Endometrial microvascular endothelial cells (primary cell): ENCODE results near the gene TAP1. TPM values are rescaled to one million over a fixed set of nuclear protein-coding genes. Genes with fewer than 3 reads are reported as not detected.

Experiments
- in situ Hi-C: cut with HindIII; loops from 2 replicates; pipeline ENCODE4 v1.10.0; 2017; ENCODE audit warnings: low sequenced_read_pairs, low pct_unique_long_range_greater_than_20kb; ENCODE audit errors: inconsistent ontology term
- total RNA-seq: library from RNA; depleted of rRNA; stranded (reverse); fragments of >200 nt; gene quantifications from one replicate; pipeline ENCODE4 v1.2.3, GENCODE V29; 2015; ENCODE audit errors: inconsistent ontology term

The TAP1 gene
- total RNA-seq, 1 donor from 2014 or later: 106 TPM

DNA sequence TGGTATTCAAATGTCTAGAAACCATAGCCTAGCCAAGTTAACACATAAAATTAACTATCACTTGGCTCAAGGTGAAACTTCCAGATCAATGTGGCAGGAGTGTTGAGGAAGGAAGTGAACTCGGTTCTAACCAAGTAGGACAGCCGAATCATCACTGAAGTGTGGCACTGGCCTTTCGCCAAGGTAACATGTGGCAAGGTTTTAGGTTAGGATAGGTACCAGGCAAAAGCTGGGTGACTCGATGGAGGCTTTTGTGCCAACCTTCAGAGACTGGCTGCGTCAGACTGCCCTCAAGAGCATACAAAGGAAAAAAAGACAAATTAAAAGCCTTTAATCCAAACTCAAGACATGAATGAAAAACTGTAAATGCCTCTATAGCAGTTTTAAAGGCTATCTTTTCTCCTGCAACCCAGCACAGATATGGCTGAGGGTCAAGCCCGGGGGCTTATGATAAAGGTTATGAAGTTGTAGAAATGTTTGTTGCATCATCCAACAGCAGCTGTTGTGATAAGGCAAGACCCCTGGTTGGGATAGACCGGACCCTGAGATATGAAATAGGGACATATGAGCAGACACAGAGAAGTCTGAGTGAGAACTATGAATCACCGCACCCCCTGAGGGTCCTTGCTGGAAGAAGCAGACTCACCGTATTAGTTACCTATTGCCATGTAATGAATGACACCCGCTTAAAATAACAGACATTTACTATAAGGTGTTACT is 12.4 kb upstream of the TAP1 start:
- in situ Hi-C loops: no loop called here

DNA sequence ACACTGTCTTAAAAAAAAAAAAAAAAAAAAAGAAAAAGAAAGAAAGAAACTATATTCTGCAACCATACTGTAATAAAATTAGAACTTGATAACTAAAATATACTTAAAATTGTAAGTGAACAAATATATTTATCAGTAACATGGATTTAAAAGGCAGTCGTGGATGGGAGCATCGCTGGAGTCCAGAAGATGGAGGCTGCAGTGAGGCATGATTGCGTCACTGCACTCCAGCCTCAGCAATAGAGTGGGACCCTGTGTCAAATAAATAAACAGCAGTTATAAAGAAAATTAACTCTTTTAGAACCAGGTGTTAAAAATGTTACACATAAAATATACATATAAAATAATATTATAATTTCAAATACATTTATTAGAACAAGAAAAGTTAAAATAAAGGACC is 9.2 kb upstream of the TAP1 start:
- in situ Hi-C loops: no loop called here

DNA sequence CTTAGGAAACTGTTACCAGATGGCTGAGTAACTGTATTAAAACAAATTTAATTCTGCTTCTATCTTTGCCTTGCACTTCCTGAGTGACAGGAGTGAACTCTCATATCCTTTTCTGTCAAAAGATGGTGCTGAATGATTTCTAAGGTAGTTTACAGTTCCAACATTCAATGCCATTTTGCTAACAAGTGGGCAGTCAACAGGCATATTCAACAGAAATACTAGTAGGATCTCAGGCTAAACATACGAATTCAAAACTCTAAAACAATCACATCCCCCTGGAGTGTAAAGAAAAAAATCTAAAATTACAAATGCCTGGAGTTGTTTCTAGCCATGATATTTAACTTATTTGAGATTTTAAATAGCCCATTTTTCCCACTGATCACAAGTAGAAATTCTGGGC is 7.2 kb upstream of the TAP1 start:
- in situ Hi-C loops: no loop called here

DNA sequence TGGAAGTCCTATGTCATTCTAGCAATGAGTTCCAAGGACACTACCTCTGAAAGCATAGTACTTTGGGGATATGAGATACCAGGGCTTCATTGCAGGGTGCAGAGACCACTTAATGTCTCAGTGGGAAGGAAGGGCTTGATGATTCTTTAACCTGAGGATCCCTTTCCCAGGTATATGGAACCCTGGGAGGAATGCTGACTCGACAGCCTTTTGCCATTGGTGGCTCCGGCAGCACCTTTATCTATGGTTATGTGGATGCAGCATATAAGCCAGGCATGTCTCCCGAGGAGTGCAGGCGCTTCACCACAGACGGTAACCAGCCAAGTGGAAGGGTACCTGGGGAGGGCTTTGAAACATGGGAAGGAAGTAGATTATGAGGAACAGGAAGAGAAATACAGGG is 4.7 kb upstream of the TAP1 start:
- in situ Hi-C loops: no loop called here

DNA sequence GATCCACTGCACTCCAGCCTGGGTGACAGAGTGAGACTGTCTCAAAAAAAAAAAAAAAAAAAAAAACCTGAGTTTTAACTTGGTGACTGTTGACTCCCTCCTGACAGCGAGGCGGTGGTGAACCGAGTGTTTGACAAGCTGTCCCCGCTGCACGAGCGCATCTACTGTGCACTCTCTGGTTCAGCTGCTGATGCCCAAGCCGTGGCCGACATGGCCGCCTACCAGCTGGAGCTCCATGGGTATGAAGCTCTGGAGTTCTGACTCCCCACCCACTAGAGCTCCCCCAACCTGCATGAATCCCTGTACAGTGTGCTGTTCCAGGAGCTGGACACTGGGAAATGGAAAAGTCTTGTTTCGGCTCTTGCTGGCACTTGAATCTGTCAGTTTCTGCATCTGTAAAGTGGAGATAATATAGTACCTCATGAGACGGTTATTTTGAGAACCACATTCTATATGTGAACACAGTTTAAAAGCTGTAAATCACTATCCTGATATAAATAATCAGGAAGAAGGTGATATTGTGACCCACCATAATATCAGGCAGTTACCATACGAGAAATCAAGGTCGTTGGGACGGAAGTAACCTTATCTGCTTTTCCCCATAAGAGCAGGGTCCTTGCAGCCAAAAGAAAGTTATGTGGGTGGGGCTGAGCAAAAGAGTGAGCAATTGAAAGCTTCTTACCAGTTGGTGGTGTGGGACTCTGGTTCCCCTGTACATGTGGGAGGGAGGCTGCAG is 3.8 kb upstream of the TAP1 start:
- in situ Hi-C loops: no loop called here

DNA sequence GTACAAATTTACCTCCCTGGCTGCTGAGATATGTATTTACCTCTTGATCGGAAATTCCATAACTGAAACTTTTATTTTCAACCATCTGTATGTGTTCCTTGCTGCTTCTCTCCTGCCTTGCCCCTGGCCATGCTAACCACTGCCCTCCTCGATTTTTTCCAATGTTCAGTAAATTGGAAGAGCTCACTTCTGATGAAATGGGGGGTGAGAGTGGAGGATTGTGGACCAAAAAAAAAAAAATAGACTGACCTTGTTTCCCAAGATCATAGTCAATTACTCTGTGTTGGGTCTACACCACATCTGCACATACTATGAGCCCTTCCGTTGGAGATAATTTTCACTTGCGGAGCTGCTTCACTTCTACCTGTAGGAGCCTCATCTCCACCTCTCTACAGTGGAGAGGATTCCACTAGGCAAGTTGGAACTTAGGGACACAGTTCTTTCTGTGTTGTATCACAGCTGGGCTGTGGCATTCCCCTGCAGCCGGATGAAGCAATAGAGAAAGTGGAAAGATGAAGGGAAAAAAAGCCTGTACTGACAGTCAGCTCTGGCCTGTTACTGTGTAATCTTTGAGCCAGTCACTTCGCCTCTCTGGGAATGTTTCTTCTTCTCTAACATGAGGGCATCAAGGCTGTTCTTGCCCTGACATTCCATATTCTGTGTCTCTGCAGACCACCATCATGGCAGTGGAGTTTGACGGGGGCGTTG is 2.1 kb upstream of the TAP1 start:
- in situ Hi-C loops: no loop called here

DNA sequence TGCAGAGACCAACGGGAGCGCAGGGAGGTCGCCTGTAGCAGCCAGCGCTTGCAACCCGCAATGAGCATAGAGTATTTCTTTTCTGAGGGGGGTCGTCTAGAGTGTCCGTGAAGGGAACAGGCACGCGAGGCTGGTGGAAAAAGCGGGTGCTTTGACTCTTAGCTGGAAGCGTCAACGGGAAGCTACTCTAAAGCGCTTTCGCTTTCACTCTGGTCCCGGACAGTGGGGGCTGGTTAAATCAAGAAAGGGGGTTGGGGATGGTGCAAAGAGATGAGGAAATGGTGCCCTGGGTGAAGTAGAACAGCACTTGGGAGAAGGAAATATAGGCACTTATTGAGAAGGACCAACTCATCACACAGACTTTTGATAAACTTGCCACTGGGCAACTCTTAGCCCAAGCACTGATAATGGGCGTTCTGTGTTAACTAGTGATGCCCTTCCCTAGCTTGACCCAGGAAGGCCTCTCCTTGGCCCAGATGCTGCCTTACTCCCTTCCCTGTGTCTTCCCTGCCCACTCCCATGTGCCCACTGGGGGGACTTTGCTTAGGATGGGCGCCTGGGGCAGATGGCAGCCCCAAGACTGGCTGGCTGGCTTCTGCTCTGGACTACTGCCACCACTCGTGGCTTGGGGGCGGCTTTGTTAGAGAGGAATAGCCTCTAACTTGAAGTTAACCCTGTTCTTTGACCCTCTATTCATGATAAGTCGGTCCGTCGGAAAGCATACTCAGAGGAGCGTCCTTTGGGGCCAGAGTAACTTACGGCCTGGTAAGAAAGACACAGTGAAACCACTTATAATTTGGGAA is 1.1 kb upstream of the TAP1 start:
- in situ Hi-C loops: no loop called here

DNA sequence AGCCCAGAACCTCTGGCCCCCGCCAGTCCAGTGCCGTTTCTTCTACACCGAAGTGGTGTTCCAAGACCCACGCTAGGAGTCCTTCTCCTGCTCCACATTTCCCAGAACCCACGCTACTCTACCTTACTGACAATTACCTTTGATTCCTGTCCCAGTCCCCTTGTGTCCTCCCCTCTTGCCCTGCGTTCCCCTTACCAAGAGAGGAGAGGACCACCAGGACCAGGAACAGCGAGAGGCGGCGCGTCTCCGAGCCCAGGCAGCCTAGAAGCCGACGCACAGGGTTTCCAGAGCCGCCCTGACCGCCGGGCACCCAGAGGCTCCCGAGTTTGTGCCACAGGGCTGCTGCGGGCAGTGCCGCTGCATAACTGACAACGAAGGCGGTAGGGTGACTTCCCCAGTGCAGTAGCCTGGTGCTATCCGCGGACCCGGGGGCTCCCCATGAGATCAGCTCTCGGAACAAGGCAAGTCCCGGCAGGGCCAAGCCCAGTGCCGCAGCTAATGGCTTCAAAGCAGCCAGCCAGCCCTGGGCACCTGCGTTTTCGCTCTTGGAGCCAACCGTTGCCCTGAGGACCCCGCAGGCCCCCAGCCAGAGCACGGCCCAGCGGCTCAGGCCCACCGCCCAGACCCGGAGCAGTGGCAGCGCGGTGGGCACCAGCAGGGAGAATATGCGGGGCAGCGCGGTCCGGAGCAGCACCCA is 512 bp downstream of the TAP1 start:
- in situ Hi-C loops: no loop called here

DNA sequence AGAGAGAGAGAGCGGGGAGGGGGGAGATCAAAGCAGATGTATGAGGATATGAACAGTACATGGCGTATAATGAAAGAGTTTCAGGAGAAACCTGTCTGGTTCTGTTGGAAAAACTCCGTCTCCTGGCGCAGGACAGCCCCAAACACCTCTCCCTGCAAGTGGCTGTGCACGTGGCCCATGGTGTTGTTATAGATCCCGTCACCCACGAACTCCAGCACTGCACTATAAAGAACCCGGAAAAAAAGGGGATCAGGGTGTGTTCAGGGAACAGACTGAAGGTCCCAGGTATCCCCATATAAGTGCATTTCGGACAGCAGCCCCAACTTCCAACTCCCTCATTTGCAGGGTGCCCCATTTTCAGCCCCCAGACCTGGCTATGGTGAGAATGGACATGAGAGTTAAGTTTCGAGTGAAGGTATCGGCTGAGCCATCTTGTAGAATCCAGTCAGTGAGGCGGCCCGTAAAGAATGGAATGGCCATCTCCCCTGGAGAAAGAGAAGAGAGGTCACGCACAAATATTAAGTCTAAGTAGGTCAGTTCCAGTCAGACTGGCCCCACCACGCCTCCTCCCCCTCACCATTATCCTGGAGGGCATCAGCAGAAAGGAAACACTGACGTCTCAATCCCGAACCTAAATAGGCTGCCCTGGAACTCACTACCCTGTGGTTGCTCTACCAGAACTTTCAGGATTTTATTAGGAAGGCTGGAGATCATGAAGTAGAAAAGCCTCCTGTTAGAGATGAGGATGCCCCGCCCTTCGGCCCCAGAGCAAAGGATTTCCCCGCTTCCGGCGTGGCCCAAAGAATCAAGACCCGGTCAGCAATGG is 1.3 kb downstream of the TAP1 start:
- in situ Hi-C loops: no loop called here

DNA sequence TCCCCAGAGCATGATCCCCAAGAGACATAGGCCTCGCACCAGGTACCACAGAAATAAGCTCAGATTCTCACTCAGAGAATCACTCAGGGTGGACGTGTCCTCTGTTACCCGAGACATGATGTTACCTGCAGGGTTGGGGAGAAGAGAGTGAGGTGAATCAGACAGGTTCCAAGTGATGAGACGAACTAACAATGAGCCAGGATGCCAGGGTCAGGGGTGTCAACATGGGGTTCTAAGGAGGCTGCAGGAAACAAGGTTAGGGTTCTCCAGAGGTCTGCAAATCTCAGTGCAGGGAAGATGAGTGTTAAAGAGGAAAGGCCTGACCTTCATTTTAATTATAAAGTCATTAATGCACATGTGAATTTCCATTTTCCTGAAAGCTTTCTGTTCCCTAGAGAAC is 2.5 kb downstream of the TAP1 start:
- in situ Hi-C loops: no loop called here

DNA sequence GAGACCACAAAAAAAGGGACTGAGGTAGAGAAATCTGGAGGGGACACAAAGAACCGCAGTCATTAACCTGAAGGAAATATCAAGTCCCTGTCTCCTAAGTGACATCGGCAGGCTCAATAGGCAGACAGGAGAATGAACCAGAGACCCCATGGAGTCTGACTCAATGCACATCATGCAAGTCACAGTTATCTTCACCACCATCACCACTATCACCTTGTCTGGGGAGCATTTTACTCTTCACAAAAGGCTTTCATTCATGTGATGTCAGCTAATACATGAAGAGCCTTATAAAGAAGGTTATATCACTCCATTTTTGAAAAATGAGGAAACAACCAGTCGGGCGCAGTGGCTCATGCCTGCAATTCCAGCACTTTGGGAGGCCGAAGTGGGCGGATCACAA is 4.4 kb downstream of the TAP1 start:
- in situ Hi-C loops: loop anchor here (25.0 kb wide), 1 partner anchor 138 kb away; no protein-coding TSS in a partner anchor

DNA sequence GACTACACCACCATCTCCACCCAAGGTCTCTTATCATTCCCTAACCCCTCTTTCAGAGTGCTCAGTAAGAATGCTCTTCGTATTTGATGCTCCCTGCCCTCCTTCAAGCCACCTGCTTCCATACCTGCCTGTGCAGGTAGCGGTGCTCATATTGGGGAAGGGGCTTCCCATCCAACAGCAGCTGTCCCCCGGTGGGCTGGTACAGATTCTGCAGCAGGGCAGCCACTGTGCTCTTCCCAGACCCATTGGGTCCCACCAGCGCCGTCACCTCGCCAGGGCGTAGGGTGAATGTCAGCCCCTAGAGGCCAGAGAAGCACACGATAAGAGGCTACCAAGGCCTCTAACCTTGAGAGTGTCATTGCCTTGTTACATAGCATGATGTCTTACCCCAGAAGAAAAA is 5.7 kb downstream of the TAP1 start:
- in situ Hi-C loops: loop anchor here (25.0 kb wide), 1 partner anchor 140 kb away; no protein-coding TSS in a partner anchor

DNA sequence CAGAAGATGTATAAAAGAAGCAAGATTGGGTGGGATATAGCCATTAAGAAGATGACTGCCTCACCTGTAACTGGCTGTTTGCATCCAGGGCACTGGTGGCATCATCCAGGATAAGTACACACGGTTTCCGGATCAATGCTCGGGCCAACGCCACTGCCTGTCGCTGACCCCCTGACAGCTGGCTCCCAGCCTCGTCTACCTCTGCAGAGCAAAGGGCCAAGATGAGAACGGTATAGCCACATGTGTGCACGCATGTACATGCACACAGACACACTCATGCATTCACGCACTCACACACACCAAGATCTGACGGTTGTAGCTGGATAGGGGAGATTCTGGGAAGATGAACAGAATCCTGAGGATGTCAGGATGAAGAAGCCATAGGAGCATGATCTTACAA is 6.5 kb downstream of the TAP1 start:
- in situ Hi-C loops: loop anchor here (25.0 kb wide), 1 partner anchor 140 kb away; no protein-coding TSS in a partner anchor

DNA sequence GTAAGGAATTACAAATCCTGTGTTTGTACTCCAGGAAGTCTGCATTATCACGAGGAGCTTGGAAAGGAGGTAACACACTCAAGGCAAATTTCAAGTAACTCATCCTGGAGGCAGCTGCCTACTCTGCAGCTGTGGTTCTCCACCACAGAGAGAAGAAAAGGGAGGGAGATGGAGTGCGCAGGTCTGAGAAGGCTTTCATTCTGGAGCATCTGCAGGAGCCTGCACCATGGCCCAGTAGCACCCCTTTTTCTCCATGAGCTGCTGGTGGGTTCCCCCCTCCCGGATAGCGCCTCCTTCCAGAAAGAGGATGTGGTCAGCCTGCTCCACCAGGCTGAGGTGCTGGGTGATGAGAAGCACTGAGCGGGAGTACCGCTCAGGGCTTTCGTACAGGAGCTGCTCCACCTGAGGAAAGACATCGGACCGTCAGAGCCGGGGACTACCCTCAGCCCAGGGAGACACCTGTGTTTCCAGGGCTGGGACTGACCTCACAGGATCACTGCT is 8.1 kb downstream of the TAP1 start:
- in situ Hi-C loops: loop anchor here (25.0 kb wide), 1 partner anchor 142 kb away; no protein-coding TSS in a partner anchor

DNA sequence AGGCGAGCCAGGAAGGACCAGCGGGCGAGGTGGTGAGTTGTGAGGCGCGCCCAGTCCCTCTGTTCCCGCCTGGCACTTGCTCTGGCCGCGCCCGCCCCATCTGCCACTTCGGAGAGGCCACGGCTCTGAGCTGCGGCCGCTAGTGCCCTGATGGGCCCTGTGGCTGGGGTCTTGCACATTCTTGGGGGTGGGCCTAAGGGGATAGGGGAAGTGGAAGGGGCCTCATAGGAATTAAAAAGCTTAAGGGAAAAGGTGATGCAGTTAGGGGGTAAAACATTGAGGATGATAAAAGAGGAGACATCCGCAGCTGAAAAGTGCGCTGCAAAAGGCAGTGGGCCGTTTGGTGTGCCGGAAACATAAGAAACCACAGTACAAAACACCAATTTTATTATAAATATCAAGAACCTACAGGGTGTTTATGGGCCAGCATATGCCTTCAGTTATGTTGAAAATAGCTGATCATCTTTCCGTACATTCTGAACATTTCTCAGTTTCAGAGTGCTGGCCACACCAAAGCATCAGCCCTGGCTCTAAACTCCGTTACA is 8.6 kb downstream of the TAP1 start:
- in situ Hi-C loops: loop anchor here (25.0 kb wide), 1 partner anchor 142 kb away; no protein-coding TSS in a partner anchor

DNA sequence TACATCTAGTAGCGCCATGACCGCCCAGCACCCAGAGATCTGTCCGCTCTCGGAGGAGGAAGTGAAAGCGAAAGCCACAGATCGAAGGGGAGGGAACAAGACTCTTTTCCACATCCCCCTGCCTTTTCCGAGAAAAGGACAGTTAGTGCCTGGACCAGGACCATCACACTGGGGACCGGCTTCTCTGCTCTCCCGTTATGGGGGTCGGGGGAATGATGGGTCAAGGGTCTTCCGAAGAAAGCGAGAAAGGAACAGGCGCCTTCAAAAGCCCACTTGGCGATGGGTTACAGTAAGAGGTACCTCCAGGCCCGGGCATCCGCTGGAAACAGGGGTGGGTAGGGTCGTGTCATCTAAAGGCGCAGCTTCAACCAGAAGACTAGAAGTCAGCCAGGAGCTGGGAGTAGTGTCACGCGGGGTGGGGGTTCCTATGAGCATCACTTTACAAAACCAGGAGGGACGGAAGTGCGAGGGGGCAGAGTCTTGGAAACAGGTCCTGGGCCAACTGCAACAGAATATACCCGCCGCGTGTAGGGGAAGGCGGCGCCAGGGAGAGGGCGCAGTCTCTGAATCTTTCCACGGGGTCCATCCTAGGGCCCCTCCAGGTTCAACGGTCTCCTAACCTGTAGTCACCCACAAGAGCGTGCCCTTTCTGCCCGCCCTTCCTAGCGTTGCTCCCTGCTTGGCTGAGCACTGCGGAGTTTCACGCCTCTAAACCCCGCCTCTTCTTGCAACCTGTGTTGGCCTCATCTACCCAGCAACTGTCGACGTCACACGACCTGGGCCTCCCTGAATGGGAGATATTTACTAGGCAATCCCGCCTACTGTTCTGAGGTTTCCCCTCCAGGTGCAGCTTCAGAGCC is 9.3 kb downstream of the TAP1 start, which contains the start of gene PSMB8:
Gene PSMB8 (minus strand): TSS at position 69 of the 860 bp plus-strand sequence. CDS start 51 bp downstream, at position 18.
- in situ Hi-C loops: loop anchor here (25.0 kb wide), 1 partner anchor 143 kb away; no protein-coding TSS in a partner anchor
